HG02798 (cell line): ENCODE data around the gene YJEFN3.

Source experiments
- ATAC-seq: cut with Tn5 transposase; IDR thresholded peaks from one replicate; pipeline ENCODE4 v1.9.1; 2021; ENCODE audit warnings: mild to moderate bottlenecking; ENCODE audit not compliant: unreplicated experiment, poor library complexity

YJEFN3 gene

GRCh38 chr19:19575411-19575810 lies 46.7 kb downstream of the YJEFN3 start:
- ATAC-seq = no peak

DNA sequence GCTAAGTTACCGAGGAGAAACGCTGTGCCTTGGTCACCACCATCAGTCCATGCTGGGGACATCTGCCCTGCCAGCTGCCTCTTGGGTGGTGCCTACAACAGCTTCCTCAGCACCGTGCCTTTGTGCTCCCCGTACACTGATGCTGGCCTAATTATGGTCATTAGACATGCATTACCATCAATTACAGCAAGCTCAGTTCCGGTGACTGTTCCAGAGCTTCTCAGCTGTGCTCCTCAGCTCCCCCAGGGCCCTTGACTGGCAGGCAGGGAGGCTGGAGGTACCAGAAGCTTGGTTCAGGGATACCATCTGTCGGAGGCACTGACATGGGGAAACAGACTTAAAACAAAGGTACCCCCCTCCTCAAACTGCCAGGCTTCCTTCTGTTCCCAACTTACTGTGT lies 49.5 kb downstream of the YJEFN3 start:
- ATAC-seq = no peak

GRCh38 chr19:19579533-19580361 lies 51.0 kb downstream of the YJEFN3 start:
- ATAC-seq = no peak

- no peak for ATAC-seq
Observed at GRCh38 chr19:19580418-19580817, 51.7 kb downstream of the YJEFN3 start.

DNA sequence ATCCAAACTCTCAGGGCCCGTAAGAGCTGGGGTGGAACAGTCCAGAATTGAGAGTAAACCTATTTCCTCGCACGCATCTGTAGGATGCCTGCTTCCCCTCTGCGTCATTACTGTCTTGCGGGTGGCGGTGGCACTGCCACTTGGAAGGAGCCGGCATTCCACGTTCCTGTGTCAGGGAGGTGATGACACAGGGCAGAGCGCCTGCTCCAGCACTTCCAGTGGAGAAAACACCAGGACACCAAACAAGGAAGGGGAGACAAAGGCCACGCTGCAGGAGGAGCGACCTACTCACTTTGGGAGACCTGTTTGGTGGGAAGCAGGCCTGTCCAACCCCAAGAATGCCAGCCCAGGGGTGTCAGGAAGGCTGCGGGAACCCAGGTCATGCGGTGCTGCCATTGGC lies 52.7 kb downstream of the YJEFN3 start:
- no peak for ATAC-seq

GRCh38 chr19:19582471-19582870 lies 53.8 kb downstream of the YJEFN3 start:
- no peak for ATAC-seq

GRCh38 chr19:19584356-19584755 lies 55.6 kb downstream of the YJEFN3 start:
- no peak for ATAC-seq
